HCT116 (cell line): ENCODE data around the gene MYEF2. TPM values are rescaled to one million over a fixed set of nuclear protein-coding genes. Genes with fewer than 3 reads are reported as not detected.

Experiments used
- ATAC-seq: fragments of 200-7000 bp; cut with Tn5 transposase; 2 replicates; pipeline ENCODE4 v1.9.1; 2020; ENCODE audit warnings: mild to moderate bottlenecking, moderate library complexity
- BruUV-seq: library from RNA; stranded (reverse); fragments of 400-500 nt; replicated peaks from 2 replicates; lab custom pipeline; 2021; lab: Mats Ljungman, UMichigan
- CTCF ChIA-PET: fragments of 300-600 bp; sonication (Branson Sonifier 250); formaldehyde crosslinking; loops from one replicate; lab custom pipeline; 2021; ENCODE audit warnings: antibody characterized with exemption; lab: Charles Lee
- POLR2A ChIA-PET: fragments of 300-600, 350-600 bp; sonication (Branson Sonifier 250); formaldehyde crosslinking; loops from one replicate; lab custom pipeline; 2021; ENCODE audit warnings: antibody characterized with exemption; lab: Charles Lee
- RAD21 ChIA-PET, 2 experiments: fragments of 300-600 bp; sonication (Branson Sonifier 250); formaldehyde crosslinking; loops; one replicate each; lab custom pipeline; 2023; ENCODE audit warnings: low total read pairs in 2 of 2; ENCODE audit not compliant: uncharacterized antibody in 2 of 2, unreplicated experiment in 2 of 2, low non-redundant PET in 1 of 2; lab: Charles Lee
- DNase-seq: peaks from one replicate; pipeline ENCODE4 v3.0.0-alpha.2; 2010; ENCODE audit warnings: low read depth, low spot score
- H2AFZ ChIP-seq: fragments of 200-600 bp; shearing (Covaris generic), sonication (generic); 2 replicates; pipeline ENCODE4 v1.6.1; 2017; ENCODE audit warnings: low read depth, mixed run types, mixed read lengths, antibody characterized with exemption, low read length; ENCODE audit not compliant: poor library complexity, severe bottlenecking
- H3K27ac ChIP-seq: 2 replicates; pipeline ENCODE4 v1.5.1; 2012; ENCODE audit warnings: low read depth, low read length
- H3K27me3 ChIP-seq: fragments of 200-600 bp; sonication (generic); 2 replicates; pipeline ENCODE4 v1.6.1; 2016; ENCODE audit warnings: mixed run types, low read length, mixed read lengths; ENCODE audit not compliant: insufficient read depth
- H3K36me3 ChIP-seq, 2 experiments: fragments of 200-500 bp in 1 of 2; fragments of 200-600 bp in 1 of 2; sonication (Bioruptor generic) in 1 of 2; sonication (generic) in 1 of 2; 2 replicates each; pipeline versions ENCODE4 v1.5.1 to v1.6.1; 2014 to 2016; ENCODE audit warnings: low read length in 2 of 2, inconsistent platforms in 1 of 2, mixed read lengths in 1 of 2, mixed run types in 1 of 2; ENCODE audit not compliant: insufficient read depth in 2 of 2, control insufficient read depth in 1 of 2
- H3K4me1 ChIP-seq, 2 experiments: fragments of 200-600 bp in 1 of 2; sonication (generic) in 1 of 2; 2 replicates each; pipeline versions ENCODE4 v1.5.1 to v1.6.1; 2012 to 2017; ENCODE audit warnings: low read length in 2 of 2, inconsistent platforms in 1 of 2, mild to moderate bottlenecking in 1 of 2, mixed read lengths in 1 of 2, mixed run types in 1 of 2, moderate library complexity in 1 of 2; ENCODE audit not compliant: insufficient read depth in 2 of 2, control insufficient read depth in 1 of 2
- H3K4me2 ChIP-seq: fragments of 200-600 bp; sonication (generic); 2 replicates; pipeline ENCODE4 v1.6.1; 2017; ENCODE audit warnings: mixed run types, low read length, mixed read lengths
- H3K4me3 ChIP-seq, 2 experiments: fragments of 200-600 bp in 1 of 2; sonication (generic) in 1 of 2; replicated peaks in 1 of 2; 2 replicates each; pipeline ENCODE4 v1.5.1; 2011 to 2016; ENCODE audit warnings: low read length in 2 of 2, control low read depth in 1 of 2, low read depth in 1 of 2, mild to moderate bottlenecking in 1 of 2, mixed read lengths in 1 of 2, mixed run types in 1 of 2
- H3K79me2 ChIP-seq: fragments of 200-600 bp; sonication (generic); 2 replicates; pipeline ENCODE4 v1.6.1; 2017; ENCODE audit warnings: mild to moderate bottlenecking, mixed run types, low read length, moderate library complexity, mixed read lengths; ENCODE audit not compliant: insufficient read depth
- H3K9ac ChIP-seq: fragments of 200-600 bp; sonication (generic); 2 replicates; pipeline ENCODE4 v1.6.1; 2016; ENCODE audit warnings: low read length, mixed read lengths
- H3K9me2 ChIP-seq: fragments of 200-600 bp; sonication (generic), shearing (Covaris generic); 2 replicates; pipeline ENCODE4 v1.6.1; 2017; ENCODE audit warnings: mixed run types, mild to moderate bottlenecking, moderate library complexity; ENCODE audit not compliant: insufficient read depth
- H3K9me3 ChIP-seq, 2 experiments: fragments of 200-500 bp in 1 of 2; fragments of 200-600 bp in 1 of 2; sonication (Bioruptor generic) in 1 of 2; sonication (generic) in 1 of 2; 2 replicates each; pipeline ENCODE4 v1.6.1; 2014 to 2017; ENCODE audit warnings: low read length in 2 of 2, mixed read lengths in 2 of 2, inconsistent platforms in 1 of 2, low read depth in 1 of 2, mild to moderate bottlenecking in 1 of 2, mixed run types in 1 of 2, moderate library complexity in 1 of 2; ENCODE audit not compliant: control insufficient read depth in 1 of 2, insufficient read depth in 1 of 2
- H4K20me1 ChIP-seq: fragments of 200-600 bp; sonication (generic), shearing (Covaris generic); 2 replicates; pipeline ENCODE4 v1.6.1; 2017; ENCODE audit warnings: mixed run types, mild to moderate bottlenecking, moderate library complexity; ENCODE audit not compliant: insufficient read depth
- CBX3 ChIP-seq: IDR thresholded peaks from 2 replicates; pipeline ENCODE4 v1.6.1; 2012; ENCODE audit warnings: low read depth
- CEBPB ChIP-seq: IDR thresholded peaks from 2 replicates; pipeline ENCODE4 v1.6.1; 2012; ENCODE audit warnings: low read depth
- CTCF ChIP-seq, 3 experiments: fragments of 200-600 bp in 1 of 3; sonication (generic) in 1 of 3; IDR thresholded peaks in 2 of 3; conservative IDR thresholded peaks in 1 of 3; 2 replicates each; pipeline ENCODE4 v1.5.1; 2012 to 2017; ENCODE audit warnings: low read depth in 2 of 3, low read length in 2 of 3, antibody characterized with exemption in 1 of 3, borderline replicate concordance in 1 of 3, control low read depth in 1 of 3, mild to moderate bottlenecking in 1 of 3, mixed read lengths in 1 of 3, mixed run types in 1 of 3, moderate library complexity in 1 of 3; ENCODE audit not compliant: insufficient read depth in 1 of 3
- EGR1 ChIP-seq: IDR thresholded peaks from 2 replicates; pipeline ENCODE4 v1.6.1; 2012; ENCODE audit warnings: low read depth
- FOSL1 ChIP-seq: IDR thresholded peaks from 2 replicates; pipeline ENCODE4 v1.6.1; 2012; ENCODE audit warnings: low read depth
- POLR2A ChIP-seq: IDR thresholded peaks from 2 replicates; pipeline ENCODE4 v1.7.0; 2011; ENCODE audit warnings: borderline replicate concordance; ENCODE audit not compliant: insufficient read depth, insufficient read length; ENCODE audit errors: extremely low read depth
- REST ChIP-seq: IDR thresholded peaks from 2 replicates; pipeline ENCODE4 v1.6.1; 2012; ENCODE audit warnings: low read depth
- SIN3A ChIP-seq: IDR thresholded peaks from 2 replicates; pipeline ENCODE4 v1.6.1; 2012; ENCODE audit warnings: low read depth
- TCF7L2 ChIP-seq: IDR thresholded peaks from 2 replicates; pipeline ENCODE4 v1.7.0; 2011; ENCODE audit warnings: borderline replicate concordance, inconsistent platforms; ENCODE audit not compliant: insufficient read depth, insufficient read length; ENCODE audit errors: extremely low read depth
- ZFX ChIP-seq: fragments of 450-650 bp; IDR thresholded peaks from 2 replicates; pipeline ENCODE4 v1.6.1; 2017
- intact Hi-C: fragments of 100-400 bp; cut with micrococcal nuclease; formaldehyde crosslinking; loops from 2 replicates; pipeline ENCODE4 v1.10.0; 2022
- total RNA-seq: library from RNA; stranded (reverse); gene quantifications from one replicate; pipeline ENCODE4 v1.2.1, GENCODE V29; 2021; ENCODE audit not compliant: unreplicated experiment

Gene MYEF2
- total RNA-seq, 1 experiment from 2014 or later: 0.69 TPM

GRCh38 chr15:48225771-48226170 is 47.7 kb upstream of the MYEF2 start (continued):
- TF ChIP-seq CTCF (IDR thresholded peaks at IDR 0.05 in 2 of 3, conservative IDR thresholded peaks at IDR 0.05 in 1 of 3; ENCODE audit: borderline replicate concordance in 1 of 3, insufficient read depth in 1 of 3, low read depth in 2 of 3, low read length in 2 of 3) (no peak), SIN3A (no peak), FOSL1 (no peak), ZFX (no peak), CBX3 (no peak)

- Histone ChIP-seq H3K27me3 (peaks cover 31% of the 10 kb centered on the region), H3K27ac (no peak overlapping the region), H3K4me1 (no peaks in the 10 kb centered on the region)
- TF ChIP-seq POLR2A: no peak
- TF ChIP-seq FOSL1: no peak
- no peak for TF ChIP-seq EGR1
- TF ChIP-seq CEBPB: no peak
- no peak for TF ChIP-seq TCF7L2
- TF ChIP-seq CBX3: no peak
- no peak for TF ChIP-seq REST
- TF ChIP-seq, all 23 proteins: peak for 0
- no peaks in the 10 kb centered on the region for H3K9me3 ChIP-seq
- no peaks in the 10 kb centered on the region for H3K9me2 ChIP-seq
- DNase-seq (no peak), ATAC-seq (no peak)
- no peaks in the 10 kb centered on the region for H3K36me3 ChIP-seq
- no peak overlapping the region for H3K9ac ChIP-seq
- no peak overlapping the region for H3K4me3 ChIP-seq
- POLR2A ChIA-PET: no interaction called here
- no peak overlapping the region for H3K4me2 ChIP-seq
- no peak overlapping the region for H2AFZ ChIP-seq
- intact Hi-C loops: no loop called here
- CTCF ChIA-PET: no interaction called here
- no TSS peak for BruUV-seq
- H3K79me2 ChIP-seq: no peaks in the 10 kb centered on the region
- no peaks in the 10 kb centered on the region for H4K20me1 ChIP-seq
- RAD21 ChIA-PET: no interaction called here
Observed at GRCh38 chr15:48222627-48223026, 44.5 kb upstream of the MYEF2 start.
